ENCODE results near the gene MAPRE2.

DNA sequence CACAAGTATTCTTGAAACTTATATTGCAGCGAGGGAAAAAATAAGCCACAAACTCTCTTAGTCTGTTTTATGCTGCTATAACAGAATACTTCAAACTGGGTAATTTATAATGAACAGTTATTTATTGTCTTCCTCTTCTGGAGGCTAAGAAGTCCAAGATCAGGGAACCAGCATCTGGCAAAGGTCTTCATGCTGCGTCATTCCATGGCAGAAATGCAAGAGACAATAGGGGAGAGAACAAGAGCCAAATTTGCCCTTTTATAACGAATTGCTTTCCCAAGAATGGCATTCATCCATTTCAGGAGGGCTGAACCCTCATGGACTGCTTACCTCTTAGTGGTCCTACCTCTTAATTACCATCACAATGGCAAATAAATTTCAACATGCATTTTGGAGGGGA lies 46.5 kb downstream of the MAPRE2 start:
- TF ChIP-seq POLR2A (IDR thresholded peaks at IDR 0.05) = no peak
- TF ChIP-seq, protein P1, sequence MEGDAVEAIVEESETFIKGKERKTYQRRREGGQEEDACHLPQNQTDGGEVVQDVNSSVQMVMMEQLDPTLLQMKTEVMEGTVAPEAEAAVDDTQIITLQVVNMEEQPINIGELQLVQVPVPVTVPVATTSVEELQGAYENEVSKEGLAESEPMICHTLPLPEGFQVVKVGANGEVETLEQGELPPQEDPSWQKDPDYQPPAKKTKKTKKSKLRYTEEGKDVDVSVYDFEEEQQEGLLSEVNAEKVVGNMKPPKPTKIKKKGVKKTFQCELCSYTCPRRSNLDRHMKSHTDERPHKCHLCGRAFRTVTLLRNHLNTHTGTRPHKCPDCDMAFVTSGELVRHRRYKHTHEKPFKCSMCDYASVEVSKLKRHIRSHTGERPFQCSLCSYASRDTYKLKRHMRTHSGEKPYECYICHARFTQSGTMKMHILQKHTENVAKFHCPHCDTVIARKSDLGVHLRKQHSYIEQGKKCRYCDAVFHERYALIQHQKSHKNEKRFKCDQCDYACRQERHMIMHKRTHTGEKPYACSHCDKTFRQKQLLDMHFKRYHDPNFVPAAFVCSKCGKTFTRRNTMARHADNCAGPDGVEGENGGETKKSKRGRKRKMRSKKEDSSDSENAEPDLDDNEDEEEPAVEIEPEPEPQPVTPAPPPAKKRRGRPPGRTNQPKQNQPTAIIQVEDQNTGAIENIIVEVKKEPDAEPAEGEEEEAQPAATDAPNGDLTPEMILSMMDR (IDR thresholded peaks at IDR 0.05) = no peak
